ENCODE data around the gene BTBD1.

Gene BTBD1

DNA sequence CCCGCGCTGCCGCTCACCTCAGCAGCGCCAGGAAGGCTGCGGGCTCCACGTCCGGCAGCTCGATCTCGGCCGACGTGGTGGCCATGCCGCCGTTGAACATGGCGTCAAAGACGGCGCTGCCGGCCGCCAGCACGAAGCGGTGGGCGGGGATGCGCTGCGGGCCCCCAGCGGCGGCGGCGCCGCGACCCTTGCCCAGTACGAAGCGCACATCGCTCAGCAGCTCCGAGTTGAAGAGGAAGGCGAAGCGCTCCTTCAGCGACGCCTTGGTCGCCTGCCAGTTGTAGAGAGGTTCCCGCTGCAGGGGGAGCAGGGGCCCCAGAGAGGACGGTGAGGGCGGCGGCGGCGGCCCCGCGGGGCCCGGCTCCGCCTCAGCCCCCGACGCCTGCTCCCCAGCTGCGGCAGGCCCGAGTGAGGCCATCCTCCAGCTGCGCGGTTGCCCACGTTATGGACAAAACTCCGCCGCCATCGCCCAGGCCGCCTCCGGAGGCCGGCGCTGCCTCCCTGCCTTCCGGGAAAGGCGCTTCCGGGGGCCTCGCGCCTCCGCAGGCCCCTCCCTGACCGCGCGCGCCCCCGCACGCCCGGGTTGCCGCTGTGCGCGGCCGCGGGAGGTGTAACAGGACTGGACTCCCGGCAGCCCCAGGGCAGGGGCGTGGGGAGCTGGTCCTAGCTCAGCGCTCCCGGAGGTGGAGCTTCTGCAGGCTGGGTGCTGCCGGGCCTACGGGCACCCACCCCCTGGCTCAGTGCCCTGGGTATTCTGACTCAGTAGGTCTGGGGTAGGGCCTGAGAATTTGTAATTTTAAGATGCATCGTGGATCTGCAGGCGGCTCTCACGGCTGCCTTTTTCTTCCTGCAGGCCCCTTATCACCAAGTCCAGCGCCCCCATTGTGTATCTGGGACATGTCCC lies at the start of gene BTBD1:
Gene BTBD1 (minus strand): TSS at position 519 of the 904 bp plus-strand sequence. CDS start 101 bp downstream, at position 418.
- DNase-seq, result peak; percentile 90 to 94

GRCh38 chr15:83115831-83116565 lies 48.9 kb upstream of the BTBD1 start:
- no peak for DNase-seq

DNA sequence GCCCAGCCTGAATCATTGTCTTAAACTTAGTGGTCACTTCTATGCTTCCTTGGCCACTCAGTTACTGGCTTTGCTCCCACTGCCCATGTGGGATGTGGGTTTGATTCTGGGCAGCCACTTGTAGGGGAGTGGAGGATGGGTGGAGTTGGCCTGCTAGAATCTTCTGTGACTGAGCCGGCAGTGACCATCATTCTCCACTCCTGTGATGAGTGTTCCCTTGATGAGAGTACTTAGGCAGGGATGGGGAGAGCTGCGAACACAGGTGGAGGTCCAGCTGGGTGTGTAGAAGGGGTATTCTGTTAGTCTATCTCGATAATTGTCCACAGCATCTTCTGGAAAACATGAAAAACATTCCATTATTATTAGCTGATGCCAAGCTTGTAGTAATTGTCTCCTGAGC lies 48.4 kb upstream of the BTBD1 start:
- DNase-seq, result no peak

- no peak for DNase-seq
Observed at GRCh38 chr15:83114856-83115255, 47.8 kb upstream of the BTBD1 start.

- no peak for DNase-seq
Observed at GRCh38 chr15:83113881-83114674, 47.0 kb upstream of the BTBD1 start.

- DNase-seq, result no peak
Observed at GRCh38 chr15:83112956-83113299, 45.9 kb upstream of the BTBD1 start.

- no peak for DNase-seq
Observed at GRCh38 chr15:83112233-83112955, 45.3 kb upstream of the BTBD1 start.

- no peak for DNase-seq
Observed at GRCh38 chr15:83111149-83111548, 44.1 kb upstream of the BTBD1 start.

GRCh38 chr15:83110381-83110780 lies 43.3 kb upstream of the BTBD1 start:
- DNase-seq, result no peak

- DNase-seq, result no peak
Observed at GRCh38 chr15:83109532-83109931, 42.5 kb upstream of the BTBD1 start.

GRCh38 chr15:83108266-83109219 lies 41.5 kb upstream of the BTBD1 start:
- peak in 1 of 2 experiments; percentile 30 for DNase-seq

GRCh38 chr15:83107841-83108181 lies 40.8 kb upstream of the BTBD1 start:
- no peak for DNase-seq

- DNase-seq, result peak in 1 of 2 experiments; percentile 56
Observed at GRCh38 chr15:83106994-83107840, 40.2 kb upstream of the BTBD1 start, which contains the start of gene TM6SF1. Gene TM6SF1, plus strand, starts transcription at chr15:83107645. Its CDS starts 36 bp downstream, at chr15:83107681.

GRCh38 chr15:83105440-83105839 lies 38.4 kb upstream of the BTBD1 start:
- DNase-seq, result no peak

- no peak for DNase-seq
Observed at GRCh38 chr15:83104141-83104540, 37.1 kb upstream of the BTBD1 start.

GRCh38 chr15:83102346-83102745 lies 35.3 kb upstream of the BTBD1 start:
- no peak for DNase-seq

- DNase-seq, result no peak
Observed at GRCh38 chr15:83100097-83100646, 33.1 kb upstream of the BTBD1 start.

DNA sequence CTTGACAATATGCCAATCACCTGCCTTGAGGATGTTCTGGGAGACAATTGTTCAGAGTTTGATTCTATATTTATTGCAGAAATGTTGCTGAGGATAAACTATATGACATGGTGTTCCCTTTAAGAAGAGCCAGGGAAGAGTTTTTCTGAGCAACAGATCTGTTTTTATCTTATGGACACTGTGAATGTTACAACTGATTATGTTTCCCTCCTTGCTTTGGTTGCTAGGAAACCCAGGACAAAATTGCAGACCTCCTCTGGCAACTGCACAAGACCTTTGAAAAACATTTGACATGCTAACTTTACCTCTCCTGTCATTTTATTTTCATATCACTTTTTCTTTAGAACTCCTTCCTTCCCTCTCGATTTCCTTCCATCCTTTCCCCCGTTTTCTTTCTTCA lies 32.2 kb upstream of the BTBD1 start:
- DNase-seq, result peak in 1 of 2 experiments; percentile 16

DNA sequence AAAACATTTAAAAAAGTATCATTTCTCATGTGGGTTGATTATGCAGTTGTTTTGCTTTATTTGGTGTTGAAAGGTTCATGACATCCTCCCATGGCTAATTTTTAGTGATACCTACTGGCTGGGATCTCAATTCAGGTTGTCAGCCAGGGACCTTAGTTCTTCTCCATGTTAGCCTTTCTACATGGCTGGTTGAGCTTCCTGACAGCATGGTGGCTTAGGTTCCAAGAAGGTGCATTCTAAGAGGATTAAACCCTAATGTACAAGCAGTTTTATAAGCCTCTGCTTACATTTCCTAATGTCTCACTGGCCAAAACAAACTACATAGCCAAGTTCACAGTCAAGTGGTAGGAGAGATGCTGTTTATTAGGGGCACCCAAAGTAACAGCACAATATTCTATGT lies 31.0 kb upstream of the BTBD1 start:
- DNase-seq, result no peak

- DNase-seq, result peak; percentile 18 to 34
Observed at GRCh38 chr15:83094583-83094982, 27.5 kb upstream of the BTBD1 start.

All from NCI-H524 (cell line).